NB4 (cell line): Measurements from ENCODE around the gene ZNF677.
"Not testable (repeated sequence)": the region's sequence is repeated elsewhere in the genome, so short reads cannot be mapped to it uniquely, and the experiment has no call there.

Experiments
- DNase-seq: peaks from one replicate; pipeline ENCODE4 v3.0.0; 2010; ENCODE audit warnings: low read depth
- H3K4me3 ChIP-seq: one replicate; pipeline ENCODE4 v1.5.1; 2011; ENCODE audit warnings: mild to moderate bottlenecking, low read depth, low read length, moderate library complexity
- MYC ChIP-seq: IDR thresholded peaks from 2 replicates; pipeline ENCODE4 v1.6.1; 2011; ENCODE audit warnings: low read depth, low read length
- POLR2A ChIP-seq: IDR thresholded peaks from 2 replicates; pipeline ENCODE4 v1.6.1; 2011; ENCODE audit warnings: mild to moderate bottlenecking; ENCODE audit not compliant: insufficient read length; ENCODE audit errors: extremely low read depth
- TF ChIP-seq, protein P1 (sequence below): IDR thresholded peaks from 2 replicates; pipeline ENCODE4 v1.6.1; 2011; ENCODE audit warnings: low read depth, low read length
- TF ChIP-seq, protein P2 (sequence below): IDR thresholded peaks from one replicate; pipeline ENCODE4 v1.5.1; 2012; ENCODE audit warnings: low read depth, low read length

Gene ZNF677

DNA sequence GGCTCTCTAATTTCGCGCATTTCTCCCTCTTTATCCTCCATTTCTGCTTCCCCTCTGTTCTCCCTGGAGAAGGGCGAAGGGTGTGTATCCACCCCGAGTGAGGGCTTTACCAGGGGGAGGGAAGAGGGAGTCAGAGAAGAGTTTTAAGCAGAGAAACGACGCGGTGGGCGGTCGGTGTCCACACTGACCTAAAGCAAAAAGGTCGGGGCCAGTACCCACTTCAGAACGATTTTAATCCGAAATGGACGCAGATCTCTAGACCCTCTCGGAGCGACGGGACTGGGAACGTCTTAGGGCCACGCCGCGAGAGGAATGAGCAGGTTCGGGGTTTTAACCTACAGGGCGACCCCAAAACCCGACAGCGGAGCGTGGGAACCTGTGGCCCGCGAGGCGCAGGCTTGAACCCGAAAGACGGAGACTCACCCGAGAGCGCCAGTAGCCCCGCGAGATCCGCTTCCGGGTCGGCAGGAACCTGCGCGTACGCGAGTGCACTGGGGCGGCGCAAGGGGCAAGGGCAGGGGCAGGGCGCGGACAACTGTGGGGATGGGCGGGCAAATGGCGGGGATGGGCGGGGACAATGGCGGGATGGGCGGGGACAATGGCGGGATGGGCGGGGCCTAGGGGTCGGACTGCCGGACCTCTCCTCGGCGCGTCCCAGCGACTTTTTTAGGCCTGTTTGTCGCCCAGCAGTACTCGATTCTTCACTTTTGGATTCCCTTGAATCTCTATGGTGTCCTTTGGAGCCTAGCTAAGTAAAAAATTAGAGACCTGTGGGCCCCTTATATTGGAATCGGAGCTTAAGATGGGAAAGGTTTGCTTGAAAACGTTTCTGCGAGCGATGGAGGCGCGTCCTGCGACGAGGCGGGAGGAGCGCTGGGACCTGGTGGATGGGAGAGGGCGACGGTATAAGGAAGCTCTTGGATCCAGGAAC is at the start of gene ZNF677:
ZNF677 (minus strand) TSS at position 463 of the 931 bp plus-strand sequence. CDS start 3,323 bp downstream, outside the sequence.
- no peak for TF ChIP-seq MYC
- TF ChIP-seq, protein P1, sequence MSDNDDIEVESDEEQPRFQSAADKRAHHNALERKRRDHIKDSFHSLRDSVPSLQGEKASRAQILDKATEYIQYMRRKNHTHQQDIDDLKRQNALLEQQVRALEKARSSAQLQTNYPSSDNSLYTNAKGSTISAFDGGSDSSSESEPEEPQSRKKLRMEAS, result no peak
- TF ChIP-seq, protein P2, sequence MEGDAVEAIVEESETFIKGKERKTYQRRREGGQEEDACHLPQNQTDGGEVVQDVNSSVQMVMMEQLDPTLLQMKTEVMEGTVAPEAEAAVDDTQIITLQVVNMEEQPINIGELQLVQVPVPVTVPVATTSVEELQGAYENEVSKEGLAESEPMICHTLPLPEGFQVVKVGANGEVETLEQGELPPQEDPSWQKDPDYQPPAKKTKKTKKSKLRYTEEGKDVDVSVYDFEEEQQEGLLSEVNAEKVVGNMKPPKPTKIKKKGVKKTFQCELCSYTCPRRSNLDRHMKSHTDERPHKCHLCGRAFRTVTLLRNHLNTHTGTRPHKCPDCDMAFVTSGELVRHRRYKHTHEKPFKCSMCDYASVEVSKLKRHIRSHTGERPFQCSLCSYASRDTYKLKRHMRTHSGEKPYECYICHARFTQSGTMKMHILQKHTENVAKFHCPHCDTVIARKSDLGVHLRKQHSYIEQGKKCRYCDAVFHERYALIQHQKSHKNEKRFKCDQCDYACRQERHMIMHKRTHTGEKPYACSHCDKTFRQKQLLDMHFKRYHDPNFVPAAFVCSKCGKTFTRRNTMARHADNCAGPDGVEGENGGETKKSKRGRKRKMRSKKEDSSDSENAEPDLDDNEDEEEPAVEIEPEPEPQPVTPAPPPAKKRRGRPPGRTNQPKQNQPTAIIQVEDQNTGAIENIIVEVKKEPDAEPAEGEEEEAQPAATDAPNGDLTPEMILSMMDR, result no peak
- TF ChIP-seq POLR2A, result no peak
- H3K4me3 ChIP-seq, result no peak within 1 kb of the TSS
- DNase-seq, result no peak

DNA sequence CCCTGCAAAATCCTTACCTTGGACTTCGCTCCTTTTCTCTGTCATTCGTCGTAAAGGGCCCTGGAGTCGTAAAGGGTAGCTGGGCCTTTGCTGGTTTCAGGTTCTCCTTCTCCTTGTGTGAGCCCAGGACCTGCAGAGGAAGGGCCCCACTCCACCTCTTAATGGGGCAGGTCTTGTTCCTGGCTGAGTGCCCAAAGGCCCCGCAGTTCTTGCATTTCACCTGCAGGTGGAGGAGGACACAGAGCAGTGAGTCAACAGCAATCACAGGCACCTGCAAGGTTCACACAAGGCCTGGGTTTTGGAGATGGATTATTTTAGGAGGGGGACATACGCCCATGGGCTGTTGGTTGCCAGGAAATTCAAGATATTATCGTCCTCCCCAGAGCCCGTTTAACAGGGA is 46.7 kb upstream of the ZNF677 start:
- DNase-seq, H3K4me3 ChIP-seq: not testable (repeated sequence)

DNA sequence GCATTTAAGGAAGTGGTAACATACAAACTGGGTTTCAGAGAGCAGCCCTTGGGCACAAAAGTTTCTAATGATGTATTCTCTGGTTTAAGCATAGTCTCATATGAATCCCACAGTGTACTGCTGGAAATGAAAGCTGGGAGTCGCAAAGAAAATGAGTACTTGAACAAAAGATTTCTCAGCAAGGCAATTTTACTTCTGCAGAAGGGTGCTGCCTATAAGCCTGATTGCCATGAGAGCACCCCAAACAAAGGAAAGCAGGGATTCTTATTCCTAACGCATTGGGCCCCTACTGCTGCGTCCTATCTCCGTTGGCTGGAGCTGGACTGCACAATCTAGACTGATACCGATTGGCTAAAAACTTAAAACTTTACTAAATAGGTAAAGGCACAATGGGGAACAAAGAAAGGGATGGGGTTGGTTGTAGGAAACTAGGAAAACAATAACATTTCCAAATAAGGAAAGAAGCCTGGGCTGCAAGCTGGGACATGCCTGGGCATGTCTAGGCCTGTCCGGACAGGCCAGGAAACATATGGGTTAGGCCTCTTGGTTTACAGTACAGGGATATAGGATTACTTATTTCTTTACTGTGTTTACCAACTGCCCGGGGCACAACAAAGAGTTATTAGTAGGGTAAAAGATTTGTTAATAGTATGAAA is 40.2 kb upstream of the ZNF677 start:
- TF ChIP-seq, protein P1, result no peak
- TF ChIP-seq POLR2A, result no peak
- TF ChIP-seq, protein P2, result no peak
- no peak for TF ChIP-seq MYC
- no peak for DNase-seq
- H3K4me3 ChIP-seq, result no peak overlapping the region

DNA sequence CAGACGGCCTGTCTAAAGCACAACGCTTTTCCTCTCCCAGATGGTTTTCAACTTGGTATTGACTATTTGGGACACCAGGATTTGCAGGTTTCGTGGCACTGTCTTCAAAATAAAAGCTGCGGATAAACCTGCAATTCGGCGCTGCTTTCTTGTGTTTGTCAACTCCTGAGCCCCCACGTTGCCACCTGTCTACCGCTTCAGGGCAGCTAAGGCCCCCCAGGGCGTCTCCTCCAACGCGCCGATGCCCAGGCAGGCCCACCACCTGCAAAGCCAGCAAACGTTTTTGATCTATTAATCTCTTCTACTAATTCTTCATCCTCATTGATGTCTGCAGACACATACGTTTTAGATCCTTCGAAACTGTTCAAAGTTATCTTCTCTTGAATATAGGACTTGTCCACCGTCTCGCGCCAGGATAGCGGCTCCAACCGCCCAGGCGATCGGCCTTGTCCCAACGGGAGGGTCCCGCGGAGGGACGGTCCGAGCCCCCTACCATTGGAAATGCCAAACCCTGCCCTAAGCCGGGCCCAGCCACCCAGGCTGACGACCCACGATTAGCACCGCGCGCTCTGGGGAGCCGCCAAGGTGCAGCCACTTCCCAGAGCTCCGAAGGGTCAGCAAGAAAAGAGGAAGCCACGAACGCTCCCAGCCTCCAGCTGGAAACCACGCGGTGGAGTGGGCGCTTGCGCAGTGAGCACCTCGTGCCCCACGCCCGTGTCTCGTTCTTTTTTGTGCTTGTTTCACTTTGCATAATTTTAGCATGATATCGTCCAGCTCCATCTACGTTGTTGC is 36.3 kb upstream of the ZNF677 start:
- TF ChIP-seq POLR2A, result no peak
- TF ChIP-seq, protein P2, result no peak
- TF ChIP-seq MYC, result no peak
- TF ChIP-seq, protein P1, result no peak
- H3K4me3 ChIP-seq, result no peak overlapping the region

DNA sequence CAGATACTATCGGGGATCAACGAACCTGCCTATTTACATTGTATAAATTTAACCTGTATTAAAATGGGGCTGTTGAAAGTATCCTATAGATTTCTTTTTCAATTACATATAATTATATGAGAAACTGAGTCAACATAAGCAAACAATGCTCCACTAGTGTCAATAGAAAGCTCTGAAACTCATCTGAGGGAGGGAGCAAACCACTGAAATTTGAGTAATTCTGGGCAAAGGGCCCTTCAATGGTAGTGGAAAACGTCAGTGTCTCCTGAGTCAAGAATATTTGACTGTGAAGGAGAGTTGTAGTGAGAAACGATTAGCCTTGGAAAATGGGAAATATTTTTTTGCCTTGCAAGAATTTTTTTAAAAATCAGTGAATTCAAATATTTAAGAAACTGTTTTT is 30.4 kb upstream of the ZNF677 start:
- no peak for DNase-seq
- TF ChIP-seq, protein P2, result no peak
- TF ChIP-seq POLR2A (no peak), MYC (no peak)
- TF ChIP-seq, protein P1, result no peak
- no peak overlapping the region for H3K4me3 ChIP-seq

More for the DNA sequence above, 36.3 kb upstream of the ZNF677 start:
- no peak for DNase-seq

DNA sequence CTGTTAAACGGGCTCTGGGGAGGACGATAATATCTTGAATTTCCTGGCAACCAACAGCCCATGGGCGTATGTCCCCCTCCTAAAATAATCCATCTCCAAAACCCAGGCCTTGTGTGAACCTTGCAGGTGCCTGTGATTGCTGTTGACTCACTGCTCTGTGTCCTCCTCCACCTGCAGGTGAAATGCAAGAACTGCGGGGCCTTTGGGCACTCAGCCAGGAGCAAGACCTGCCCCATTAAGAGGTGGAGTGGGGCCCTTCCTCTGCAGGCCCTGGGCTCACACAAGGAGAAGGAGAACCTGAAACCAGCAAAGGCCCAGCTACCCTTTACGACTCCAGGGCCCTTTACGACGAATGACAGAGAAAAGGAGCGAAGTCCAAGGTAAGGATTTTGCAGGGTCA is 27.3 kb upstream of the ZNF677 start:
- DNase-seq, H3K4me3 ChIP-seq: not testable (repeated sequence)
